ENCODE results near the gene CELA2B. TPM values are rescaled to one million over a fixed set of nuclear protein-coding genes. Genes with fewer than 3 reads are reported as not detected.

The CELA2B gene
- total and polyA plus RNA-seq, 9 of the 15 experiments (the other 6 are each of a cell fraction or from before 2014, with no cell fraction given), result 0.25 to 2.1 (median 0.38) TPM; not detected in 5

DNA sequence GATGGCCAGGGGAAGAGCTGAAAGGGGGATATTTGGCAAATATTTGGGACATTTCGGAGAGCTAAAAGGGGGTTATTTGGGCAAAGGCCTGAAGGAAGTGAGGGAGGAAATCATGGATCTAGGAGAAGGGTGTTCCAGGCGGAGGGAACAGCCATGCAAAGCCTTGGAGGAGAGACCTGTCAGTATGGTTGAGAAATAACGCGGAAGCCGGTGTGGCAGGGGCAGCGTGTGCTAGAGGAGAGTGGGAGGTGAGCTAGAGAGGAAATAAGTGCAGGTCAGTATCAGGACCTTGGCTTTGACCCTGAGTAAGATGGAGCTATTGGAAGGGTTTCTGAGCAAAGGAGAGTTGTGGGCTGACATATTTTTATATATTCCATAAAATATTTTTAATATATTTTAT, 34.7 kb upstream of the CELA2B start (continued):
- no peak for TF ChIP-seq PBX2 (CRISPR knock-in tag; IDR thresholded peaks at IDR 0.05; ENCODE audit: low read depth)
- no peak for TF ChIP-seq PBX2 (tag; conservative IDR thresholded peaks at IDR 0.05; ENCODE audit: low read depth)
- TF ChIP-seq FOXM1 (IDR thresholded peaks at IDR 0.05; ENCODE audit: low read depth), result no peak
- no peak for TF ChIP-seq FOXM1 (CRISPR knock-in tag; IDR thresholded peaks at IDR 0.05; ENCODE audit: low read depth)
- no peak for TF ChIP-seq NFIC (IDR thresholded peaks at IDR 0.05)
- no peak for TF ChIP-seq THRA (IDR thresholded peaks at IDR 0.05)
- no peak for TF ChIP-seq SIRT6 (IDR thresholded peaks at IDR 0.05; ENCODE audit: low read depth, low read length)
- no peak for TF ChIP-seq POLR2A (conservative IDR thresholded peaks at IDR 0.05)
- TF ChIP-seq STAT5B (CRISPR knock-in tag; IDR thresholded peaks at IDR 0.05), result no peak
- TF ChIP-seq MBD2 (IDR thresholded peaks at IDR 0.05; ENCODE audit: borderline replicate concordance, low read depth), result no peak
